ENCODE results near the gene RAB8A. TPM values are rescaled to one million over a fixed set of nuclear protein-coding genes. Genes with fewer than 3 reads are reported as not detected.

RAB8A gene
- total RNA-seq (2022): 108 and 129 TPM in 2 replicates
- percentile 75 among the genes with signal in this experiment for Bru-seq, nascent RNA
- percentile 85 among the genes with signal in this experiment for BruChase-seq, experiment 1, labeled RNA remaining after a 2-hour chase
- BruChase-seq, experiment 2, labeled RNA remaining after a 6-hour chase: percentile 93 among the genes with signal in this experiment
- long read RNA-seq, transcript RAB8A-201 (8 exons, 2,827 nt): major isoform, 498 of 528 reads
- long read RNA-seq, partial matches to known transcripts: 4 of 528 reads
- long read RNA-seq, other reads (novel, unspliced or antisense): 23 of 528 reads

GRCh38 chr19:16111160-16111908, at the start of gene RAB8A:
Gene RAB8A (plus strand): TSS chr19:16111889. CDS start chr19:16111902, 13 bp downstream.
- ChIA-PET CTCF (interaction anchor here (0.5 to 2.0 kb wide), 11 partner anchors 17 to 1194 kb away, joined by 3 to 12 read pairs (median 5); partner anchors contain the start of genes FAM32A and TPM4), POLR2A (interaction anchor here (0.8 to 1.2 kb wide), 4 partner anchors 9 to 35 kb away, joined by 4 to 6 read pairs (median 4); partner anchors contain the start of gene TPM4)
- Histone ChIP-seq H3K9me3 (no peaks in the 10 kb centered on the region), H3K27me3 (replicated peaks; ENCODE audit: control insufficient read depth, insufficient read depth, low read length) (no peaks in the 10 kb centered on the region), H3K4me1 (peaks cover 26% of the 10 kb centered on the region), H3K36me3 (ENCODE audit: control insufficient read depth, insufficient read depth, low read length) (no peaks in the 10 kb centered on the region), H3K4me3 (ENCODE audit: low read depth, low read length) (peak within 1 kb of the TSS; percentile 72)
- Mint-ChIP-seq H3K27me3 (ENCODE audit: insufficient read depth, unreplicated experiment) (no peaks in the 10 kb centered on the region), H3K4me3 (ENCODE audit: unreplicated experiment) (peak within 1 kb of the TSS; percentile 96), H3K36me3 (ENCODE audit: insufficient read depth, unreplicated experiment) (peaks cover 40% of the 10 kb centered on the region), H3K9me3 (ENCODE audit: unreplicated experiment) (no peaks in the 10 kb centered on the region), H3K27ac (ENCODE audit: unreplicated experiment) (peak within 1 kb of the TSS; percentile 95), H3K4me1 (ENCODE audit: low read depth, unreplicated experiment) (peaks cover 20% of the 10 kb centered on the region)
- TF ChIP-seq CTCF (IDR thresholded peaks at IDR 0.05; ENCODE audit: insufficient read depth in 1 of 2, low read depth in 1 of 2, low read length in 1 of 2, severe bottlenecking in 1 of 2, unreplicated experiment in 1 of 2): peak; percentile 69 to 81
- DNase-seq: peak; percentile 98
- intact Hi-C loops (cut with micrococcal nuclease; ENCODE audit: unreplicated experiment): loop anchor here (1.0 to 2.0 kb wide), 6 partner anchors 13 to 71 kb away; partner anchors contain the start of gene TPM4
- BruUV-seq (replicated peaks): no TSS peak

- CTCF ChIA-PET: interaction anchor here (1.7 kb wide), 1 partner anchor 124 kb away, joined by 3 read pairs; no protein-coding TSS in a partner anchor
- Mint-ChIP-seq H3K36me3 (ENCODE audit: insufficient read depth, unreplicated experiment) (no peaks in the 10 kb centered on the region), H3K27ac (ENCODE audit: unreplicated experiment) (peak overlapping the region; percentile 35), H3K9me3 (ENCODE audit: unreplicated experiment) (peaks cover 5% of the 10 kb centered on the region), H3K4me1 (ENCODE audit: low read depth, unreplicated experiment) (peaks cover 7% of the 10 kb centered on the region), H3K27me3 (ENCODE audit: insufficient read depth, unreplicated experiment) (no peaks in the 10 kb centered on the region), H3K4me3 (ENCODE audit: unreplicated experiment) (no peak overlapping the region)
- no peak for TF ChIP-seq CTCF (IDR thresholded peaks at IDR 0.05; ENCODE audit: insufficient read depth in 1 of 2, low read depth in 1 of 2, low read length in 1 of 2, severe bottlenecking in 1 of 2, unreplicated experiment in 1 of 2)
- Histone ChIP-seq H3K4me3 (ENCODE audit: low read depth, low read length) (no peak overlapping the region), H3K4me1 (0 out of 2 replicates have a peak, but pooled peaks cover 4% of the 10 kb centered on the region), H3K36me3 (ENCODE audit: control insufficient read depth, insufficient read depth, low read length) (no peaks in the 10 kb centered on the region), H3K9me3 (0 out of 2 replicates have a peak, but pooled peaks cover 3% of the 10 kb centered on the region), H3K27me3 (replicated peaks; ENCODE audit: control insufficient read depth, insufficient read depth, low read length) (no peaks in the 10 kb centered on the region)
- intact Hi-C loops (cut with micrococcal nuclease; ENCODE audit: unreplicated experiment): no loop called here
- DNase-seq: no peak
- BruUV-seq (replicated peaks): no TSS peak
- POLR2A ChIA-PET: no interaction called here
Measured at GRCh38 chr19:16061943-16062342, 49.7 kb upstream of the RAB8A start.

- intact Hi-C loops (cut with micrococcal nuclease; ENCODE audit: unreplicated experiment): no loop called here
- no peaks in the 10 kb centered on the region for H3K9me3 ChIP-seq
- no peaks in the 10 kb centered on the region for H3K27me3 Mint-ChIP-seq (ENCODE audit: insufficient read depth, unreplicated experiment)
- H3K9me3 Mint-ChIP-seq (ENCODE audit: unreplicated experiment): no peaks in the 10 kb centered on the region
- POLR2A ChIA-PET: no interaction called here
- no peaks in the 10 kb centered on the region for H3K27me3 ChIP-seq (replicated peaks; ENCODE audit: control insufficient read depth, insufficient read depth, low read length)
- H3K36me3 ChIP-seq (ENCODE audit: control insufficient read depth, insufficient read depth, low read length): no peaks in the 10 kb centered on the region
- H3K27ac Mint-ChIP-seq (ENCODE audit: unreplicated experiment): no peak overlapping the region
- H3K4me1 Mint-ChIP-seq (ENCODE audit: low read depth, unreplicated experiment): peaks cover 7% of the 10 kb centered on the region
- DNase-seq: peak in 1 of 2 experiments; percentile 71
- no TSS peak for BruUV-seq (replicated peaks)
- H3K4me1 ChIP-seq: 0 out of 2 replicates have a peak, but pooled peaks cover 4% of the 10 kb centered on the region
- CTCF ChIA-PET: interaction anchor here (0.6 to 1.7 kb wide), 3 partner anchors 11 to 126 kb away, joined by 3 to 7 read pairs (median 3); no protein-coding TSS in a partner anchor
- no peak overlapping the region for H3K4me3 ChIP-seq (ENCODE audit: low read depth, low read length)
- no peak overlapping the region for H3K4me3 Mint-ChIP-seq (ENCODE audit: unreplicated experiment)
- H3K36me3 Mint-ChIP-seq (ENCODE audit: insufficient read depth, unreplicated experiment): no peaks in the 10 kb centered on the region
- peak; percentile 78 to 93 for TF ChIP-seq CTCF (IDR thresholded peaks at IDR 0.05; ENCODE audit: insufficient read depth in 1 of 2, low read depth in 1 of 2, low read length in 1 of 2, severe bottlenecking in 1 of 2, unreplicated experiment in 1 of 2)
Measured at GRCh38 chr19:16062789-16063188, 48.9 kb upstream of the RAB8A start.
